WI38 (cell line): ENCODE data around the gene PDAP1.
A peak's percentile ranks its signal among the peaks of the same experiment; 100 is the strongest.

ENCODE experiments used
- H3K4me3 ChIP-seq: 2 replicates; pipeline ENCODE4 v1.5.1; 2011; ENCODE audit warnings: low read depth, mild to moderate bottlenecking, control low read depth, low read length
- CTCF ChIP-seq: IDR thresholded peaks from 2 replicates; pipeline ENCODE4 v1.5.1; 2012; ENCODE audit warnings: low read depth, mild to moderate bottlenecking, control low read depth, low read length

The PDAP1 gene

DNA sequence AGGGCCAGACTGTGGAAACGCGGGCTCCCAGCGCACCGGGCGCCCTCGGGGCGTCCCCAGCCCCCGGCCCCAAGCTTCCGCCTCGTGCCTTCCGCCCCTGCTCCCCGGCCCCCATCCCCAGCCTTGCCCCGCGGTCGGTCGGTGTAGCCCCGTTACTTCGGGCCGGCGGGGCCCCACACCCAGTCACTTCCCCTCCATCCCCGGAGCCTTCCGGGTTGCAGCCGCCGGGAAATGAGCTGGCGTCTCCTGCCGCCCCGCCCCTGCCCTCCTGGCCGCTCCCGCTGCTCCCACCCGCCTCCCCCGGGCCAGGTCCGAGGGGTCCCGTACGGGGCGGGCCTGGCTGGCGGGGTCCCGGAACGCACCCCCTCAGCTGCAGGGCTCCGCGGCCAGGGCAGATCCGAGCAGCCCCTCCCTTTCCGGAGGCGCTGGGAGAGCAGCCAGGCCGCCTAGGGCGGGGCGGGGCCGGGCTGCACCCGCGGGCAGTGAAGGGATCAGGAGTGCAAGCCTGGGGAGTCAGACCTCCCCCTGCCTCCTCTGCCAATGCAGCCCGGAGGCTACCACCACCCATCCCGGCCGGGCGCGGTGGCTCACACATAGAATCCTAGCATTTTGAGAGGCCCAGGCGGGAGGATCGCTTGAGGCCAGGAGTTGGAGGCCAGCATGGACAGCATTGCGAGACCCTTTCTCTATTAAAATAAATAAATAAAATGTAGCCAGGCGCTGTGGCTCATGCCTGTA is 33.2 kb downstream of the PDAP1 start:
- no peak for TF ChIP-seq CTCF
- H3K4me3 ChIP-seq = peak overlapping the region; percentile 70

GRCh38 chr7:99374111-99375064 is 34.0 kb downstream of the PDAP1 start, which contains the start of gene ARPC1B:
Gene ARPC1B, plus strand, starts transcription at chr7:99374730. Its CDS starts 10,985 bp downstream, at chr7:99385715.
- H3K4me3 ChIP-seq = peak within 1 kb of the TSS; percentile 70
- no peak for TF ChIP-seq CTCF

GRCh38 chr7:99373091-99374066 is 35.0 kb downstream of the PDAP1 start:
- H3K4me3 ChIP-seq = no peak overlapping the region
- no peak for TF ChIP-seq CTCF

DNA sequence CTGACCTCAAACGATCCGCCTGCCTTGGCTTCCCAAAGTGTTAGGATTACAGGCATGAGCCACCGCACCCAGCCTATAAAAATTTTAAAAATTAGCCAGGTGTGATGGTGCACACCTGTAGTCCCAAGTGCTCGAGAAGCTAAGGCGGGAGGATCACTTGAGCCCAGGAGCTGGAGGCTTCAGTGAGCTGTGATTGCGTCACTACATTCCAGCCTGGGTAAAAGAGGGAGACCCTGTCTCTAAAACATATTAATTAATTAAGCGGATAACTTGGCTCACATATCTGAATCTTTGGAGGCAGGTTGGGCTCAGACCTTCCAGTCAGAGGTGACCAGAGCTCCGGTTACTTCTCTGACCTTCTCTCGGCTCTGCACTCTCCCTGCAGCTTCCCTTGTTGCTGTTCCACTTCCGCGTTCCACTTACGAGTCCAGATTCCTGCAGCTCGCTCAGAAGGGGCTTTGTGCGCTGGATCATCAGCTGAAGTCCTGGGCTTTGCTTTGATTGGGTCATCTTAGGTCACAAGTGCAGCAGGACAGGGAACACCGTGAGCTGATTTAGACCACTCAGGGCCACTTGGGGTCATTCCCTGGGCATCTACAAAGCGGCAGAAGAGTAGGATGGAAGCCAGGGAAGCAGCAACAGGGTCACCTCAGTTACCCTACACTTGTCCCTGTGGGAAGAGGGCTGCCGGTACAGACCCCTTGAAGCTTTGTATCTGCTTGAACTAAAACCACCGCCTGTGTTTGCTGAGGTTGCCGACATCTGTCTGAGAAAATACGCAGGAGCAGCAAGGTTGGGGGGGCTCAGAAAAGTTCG is 35.9 kb downstream of the PDAP1 start:
- TF ChIP-seq CTCF = no peak
- no peak overlapping the region for H3K4me3 ChIP-seq

DNA sequence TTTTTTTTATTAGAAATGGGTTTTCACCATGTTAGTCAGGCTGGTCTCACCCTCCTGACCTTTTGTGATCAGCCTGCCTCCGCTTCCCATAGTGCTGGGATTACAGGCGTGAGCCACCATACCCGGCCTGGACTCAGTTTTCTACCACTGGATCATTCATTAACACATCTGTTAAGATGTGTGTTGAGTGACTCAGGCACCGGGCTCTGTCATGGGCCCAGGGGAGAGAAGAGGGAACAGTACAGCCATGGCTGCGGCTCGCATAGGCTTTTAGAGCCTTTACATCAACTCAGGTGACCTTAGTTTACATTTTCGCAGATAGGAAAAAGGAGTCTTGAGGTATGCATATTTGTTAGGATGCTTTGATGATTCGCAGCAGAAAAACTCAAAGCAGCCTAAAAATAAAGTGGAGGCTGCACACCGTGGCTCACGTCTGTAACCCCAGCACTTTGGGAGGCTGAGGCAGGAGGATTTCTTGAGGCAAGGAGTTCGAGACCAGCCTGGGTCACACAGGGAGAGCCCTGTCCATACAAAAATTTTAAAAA is 36.9 kb downstream of the PDAP1 start:
- H3K4me3 ChIP-seq = no peak overlapping the region
- no peak for TF ChIP-seq CTCF
